GM23338 (cell line): Measurements from ENCODE around the gene TSPEAR.

ENCODE experiments used
- EZH2 ChIP-seq: fragments of 200-600 bp; sonication (generic); IDR thresholded peaks from one replicate; pipeline ENCODE4 v1.8.0; 2017; ENCODE audit warnings: antibody characterized with exemption, mild to moderate bottlenecking, low read depth; ENCODE audit not compliant: unreplicated experiment
- EZH2phosphoT487 ChIP-seq: fragments of 200-600 bp; sonication (generic); IDR thresholded peaks from one replicate; pipeline ENCODE4 v1.8.1; 2018; ENCODE audit warnings: antibody characterized with exemption; ENCODE audit not compliant: unreplicated experiment
- NANOG ChIP-seq: IDR thresholded peaks from 2 replicates; pipeline ENCODE4 v1.6.1; 2016; ENCODE audit warnings: antibody characterized with exemption, borderline replicate concordance
- POLR2AphosphoS5 ChIP-seq: IDR thresholded peaks from 2 replicates; pipeline ENCODE4 v1.6.1; 2016; ENCODE audit warnings: antibody characterized with exemption, low read depth
- TF ChIP-seq, protein P1 (sequence below), 2 experiments: fragments of 200-600 bp in 1 of 2; sonication (generic) in 1 of 2; conservative IDR thresholded peaks; 2 replicates each; pipeline versions ENCODE4 v1.5.1 to v1.6.1; 2016 to 2017; ENCODE audit warnings: antibody characterized with exemption in 2 of 2, low read depth in 2 of 2, mild to moderate bottlenecking in 2 of 2, moderate library complexity in 1 of 2

DNA sequence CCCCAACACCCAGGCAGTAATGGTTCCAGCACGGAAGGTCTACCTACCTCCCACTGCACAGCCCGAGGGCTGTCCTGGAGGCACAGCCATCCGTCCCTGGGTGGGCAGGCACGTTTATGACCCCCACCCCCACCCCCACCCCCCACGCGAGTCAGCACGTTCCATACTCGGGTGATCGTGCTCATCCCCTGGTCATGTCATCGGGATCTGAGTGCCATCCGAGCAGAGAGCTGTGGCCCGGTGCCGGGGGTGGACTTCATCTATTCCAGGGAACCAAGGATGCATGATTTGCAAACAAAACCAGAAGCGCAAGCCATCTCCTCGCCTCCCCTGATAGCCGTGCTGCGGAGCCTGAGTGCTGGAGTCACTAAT is 1.1 kb downstream of the TSPEAR start:
- TF ChIP-seq NANOG (no peak), POLR2AphosphoS5 (no peak), EZH2phosphoT487 (no peak), EZH2 (no peak)
- TF ChIP-seq, protein P1, sequence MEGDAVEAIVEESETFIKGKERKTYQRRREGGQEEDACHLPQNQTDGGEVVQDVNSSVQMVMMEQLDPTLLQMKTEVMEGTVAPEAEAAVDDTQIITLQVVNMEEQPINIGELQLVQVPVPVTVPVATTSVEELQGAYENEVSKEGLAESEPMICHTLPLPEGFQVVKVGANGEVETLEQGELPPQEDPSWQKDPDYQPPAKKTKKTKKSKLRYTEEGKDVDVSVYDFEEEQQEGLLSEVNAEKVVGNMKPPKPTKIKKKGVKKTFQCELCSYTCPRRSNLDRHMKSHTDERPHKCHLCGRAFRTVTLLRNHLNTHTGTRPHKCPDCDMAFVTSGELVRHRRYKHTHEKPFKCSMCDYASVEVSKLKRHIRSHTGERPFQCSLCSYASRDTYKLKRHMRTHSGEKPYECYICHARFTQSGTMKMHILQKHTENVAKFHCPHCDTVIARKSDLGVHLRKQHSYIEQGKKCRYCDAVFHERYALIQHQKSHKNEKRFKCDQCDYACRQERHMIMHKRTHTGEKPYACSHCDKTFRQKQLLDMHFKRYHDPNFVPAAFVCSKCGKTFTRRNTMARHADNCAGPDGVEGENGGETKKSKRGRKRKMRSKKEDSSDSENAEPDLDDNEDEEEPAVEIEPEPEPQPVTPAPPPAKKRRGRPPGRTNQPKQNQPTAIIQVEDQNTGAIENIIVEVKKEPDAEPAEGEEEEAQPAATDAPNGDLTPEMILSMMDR (conservative IDR thresholded peaks at IDR 0.05; ENCODE audit: low read depth in 2 of 2) = no peak
